Lower leg skin (tissue), 3 donors: Measurements from ENCODE around the gene ABL1.

Experiments used
- POLR2A ChIP-seq, 2 donors: fragments of 450-650 bp; IDR thresholded peaks; one replicate each; pipeline ENCODE4 v1.6.1; 2016 to 2017; ENCODE audit warnings: antibody characterized with exemption in 2 of 2, mild to moderate bottlenecking in 1 of 2, moderate library complexity in 1 of 2
- TF ChIP-seq, protein P1 (sequence below), 3 donors: fragments of 450-650 bp; IDR thresholded peaks; one replicate each; pipeline ENCODE4 v1.5.1; 2016; ENCODE audit warnings: antibody characterized with exemption in 3 of 3, mild to moderate bottlenecking in 3 of 3, moderate library complexity in 2 of 3

DNA sequence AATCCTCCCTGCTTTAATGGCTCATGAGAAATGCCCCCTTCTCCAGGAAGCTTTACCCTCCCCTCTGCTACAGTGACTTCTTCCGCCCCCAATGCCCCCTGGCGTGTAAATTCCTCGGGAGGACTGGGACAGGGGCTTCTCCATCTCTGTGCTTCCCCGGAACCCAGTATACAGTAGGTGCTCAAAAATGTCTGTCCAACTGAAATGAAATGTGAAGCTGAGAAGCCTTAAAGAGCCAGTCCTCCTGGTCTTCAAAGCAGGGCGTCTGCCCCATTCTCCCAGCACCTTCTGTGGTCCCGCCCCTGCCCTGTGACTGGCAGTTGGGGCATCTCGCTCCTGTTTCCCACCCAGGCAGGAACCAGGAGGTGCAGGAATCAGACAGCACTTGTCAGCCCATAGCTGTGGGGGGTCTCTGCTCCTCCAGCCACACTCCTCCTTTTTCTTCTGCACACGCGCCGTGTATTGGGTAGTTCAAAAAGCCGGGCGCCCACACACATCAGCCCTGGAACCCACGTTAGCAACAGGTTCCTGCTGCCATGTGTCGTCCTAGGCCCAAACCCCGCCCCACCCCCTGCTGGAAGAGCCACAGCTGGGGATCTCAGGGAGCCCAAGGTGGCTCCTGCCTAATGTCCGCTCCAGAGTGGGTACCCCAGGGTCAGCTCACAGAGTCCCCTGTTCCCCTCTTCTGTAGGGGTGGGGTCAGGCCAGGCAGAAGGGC lies 88.0 kb downstream of the ABL1 start:
- TF ChIP-seq POLR2A (IDR thresholded peaks at IDR 0.05) = no peak
- TF ChIP-seq, protein P1, sequence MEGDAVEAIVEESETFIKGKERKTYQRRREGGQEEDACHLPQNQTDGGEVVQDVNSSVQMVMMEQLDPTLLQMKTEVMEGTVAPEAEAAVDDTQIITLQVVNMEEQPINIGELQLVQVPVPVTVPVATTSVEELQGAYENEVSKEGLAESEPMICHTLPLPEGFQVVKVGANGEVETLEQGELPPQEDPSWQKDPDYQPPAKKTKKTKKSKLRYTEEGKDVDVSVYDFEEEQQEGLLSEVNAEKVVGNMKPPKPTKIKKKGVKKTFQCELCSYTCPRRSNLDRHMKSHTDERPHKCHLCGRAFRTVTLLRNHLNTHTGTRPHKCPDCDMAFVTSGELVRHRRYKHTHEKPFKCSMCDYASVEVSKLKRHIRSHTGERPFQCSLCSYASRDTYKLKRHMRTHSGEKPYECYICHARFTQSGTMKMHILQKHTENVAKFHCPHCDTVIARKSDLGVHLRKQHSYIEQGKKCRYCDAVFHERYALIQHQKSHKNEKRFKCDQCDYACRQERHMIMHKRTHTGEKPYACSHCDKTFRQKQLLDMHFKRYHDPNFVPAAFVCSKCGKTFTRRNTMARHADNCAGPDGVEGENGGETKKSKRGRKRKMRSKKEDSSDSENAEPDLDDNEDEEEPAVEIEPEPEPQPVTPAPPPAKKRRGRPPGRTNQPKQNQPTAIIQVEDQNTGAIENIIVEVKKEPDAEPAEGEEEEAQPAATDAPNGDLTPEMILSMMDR (IDR thresholded peaks at IDR 0.05) = no peak
